Panc1 (cell line): ENCODE results near the gene MGME1. TPM values are rescaled to one million over a fixed set of nuclear protein-coding genes. Genes with fewer than 3 reads are reported as not detected.

Experiments used
- ATAC-seq: fragments of 200-7000 bp; cut with Tn5 transposase; 2 replicates; pipeline ENCODE4 v1.9.1; 2020; ENCODE audit warnings: mild to moderate bottlenecking, moderate library complexity
- Bru-seq: library from RNA; stranded (reverse); fragments of 400-500 nt; gene quantifications from one replicate; lab custom pipeline; 2021; lab: Mats Ljungman, UMichigan
- BruChase-seq, 2 experiments: library from RNA; stranded (reverse); fragments of 400-500 nt; gene quantifications; one replicate each; lab custom pipeline; 2021; lab: Mats Ljungman, UMichigan
- BruUV-seq: library from RNA; stranded (reverse); fragments of 400-500 nt; replicated peaks from 2 replicates; lab custom pipeline; 2021; lab: Mats Ljungman, UMichigan
- CTCF ChIA-PET: fragments of 300-600 bp; sonication (Branson Sonifier 250); formaldehyde crosslinking; loops from one replicate; lab custom pipeline; 2022; ENCODE audit warnings: antibody characterized with exemption; lab: Charles Lee
- POLR2A ChIA-PET: fragments of 300-600 bp; sonication (Branson Sonifier 250); formaldehyde crosslinking; loops from one replicate; lab custom pipeline; 2022; ENCODE audit warnings: antibody characterized with exemption; lab: Charles Lee
- DNase-seq: peaks from one replicate; pipeline ENCODE4 v3.0.0-alpha.2; 2010; ENCODE audit warnings: low read depth, low spot score
- H3K27ac ChIP-seq: 2 replicates; pipeline ENCODE4 v1.5.1; 2011; ENCODE audit warnings: mild to moderate bottlenecking, low read length, inconsistent platforms
- H3K27me3 ChIP-seq: fragments of 200-500 bp; sonication (Bioruptor generic); 2 replicates; pipeline ENCODE4 v1.6.0; 2014; ENCODE audit warnings: low read length, inconsistent platforms; ENCODE audit not compliant: control insufficient read depth, insufficient read depth
- H3K36me3 ChIP-seq: fragments of 200-500 bp; sonication (Bioruptor generic); 2 replicates; pipeline ENCODE4 v1.5.1; 2014; ENCODE audit warnings: inconsistent platforms, mild to moderate bottlenecking, low read length, moderate library complexity; ENCODE audit not compliant: control insufficient read depth, insufficient read depth
- H3K4me1 ChIP-seq: 2 replicates; pipeline ENCODE4 v1.5.1; 2011; ENCODE audit warnings: inconsistent platforms, mild to moderate bottlenecking, low read length, moderate library complexity; ENCODE audit not compliant: control insufficient read depth, insufficient read depth
- H3K4me3 ChIP-seq, 2 experiments: 2 replicates each; pipeline ENCODE4 v1.5.1; 2011 to 2012; ENCODE audit warnings: low read depth in 2 of 2, low read length in 2 of 2, mild to moderate bottlenecking in 2 of 2, inconsistent platforms in 1 of 2, moderate library complexity in 1 of 2
- H3K9me3 ChIP-seq: fragments of 200-500 bp; sonication (Bioruptor generic); 2 replicates; pipeline ENCODE4 v1.5.1; 2014; ENCODE audit warnings: low read depth, mild to moderate bottlenecking, inconsistent platforms, low read length, moderate library complexity; ENCODE audit not compliant: control insufficient read depth, insufficient read depth
- POLR2AphosphoS5 ChIP-seq: IDR thresholded peaks from 2 replicates; pipeline ENCODE4 v1.6.1; 2012; ENCODE audit warnings: mild to moderate bottlenecking, low read depth, low read length, moderate library complexity
- SIN3A ChIP-seq: IDR thresholded peaks from 2 replicates; pipeline ENCODE4 v1.6.1; 2012; ENCODE audit warnings: low read depth, mild to moderate bottlenecking, low read length, moderate library complexity, borderline replicate concordance; ENCODE audit not compliant: insufficient read depth
- TCF7L2 ChIP-seq: IDR thresholded peaks from 2 replicates; pipeline ENCODE4 v1.6.1; 2011; ENCODE audit warnings: mild to moderate bottlenecking, low read depth, low read length, inconsistent platforms
- in situ Hi-C: cut with HindIII; loops from 2 replicates; pipeline ENCODE4 v1.10.0; 2016; ENCODE audit warnings: low sequenced_read_pairs, low pct_unique_long_range_greater_than_20kb
- intact Hi-C: fragments of 100-400 bp; cut with micrococcal nuclease; formaldehyde crosslinking; loops from one replicate; pipeline ENCODE4 v1.10.0; 2022; ENCODE audit not compliant: unreplicated experiment
- long read RNA-seq: library from polyadenylated mRNA; unstranded; transcript quantifications from one replicate; pipeline ENCODE4 v2.0.0, GENCODE V29; 2021; ENCODE audit not compliant: unreplicated experiment
- polyA plus RNA-seq: library from polyadenylated mRNA; unstranded; fragments of >200 nt; gene quantifications from one replicate; pipeline ENCODE4 v1.2.1, GENCODE V29; 2012; ENCODE audit warnings: missing spikeins; ENCODE audit not compliant: insufficient read length
- total RNA-seq: library from RNA; stranded (reverse); gene quantifications from one replicate; pipeline ENCODE4 v1.2.1, GENCODE V29; 2021; ENCODE audit not compliant: unreplicated experiment
- TF ChIP-seq, protein P1 (sequence below): fragments of 450-650 bp; IDR thresholded peaks from 2 replicates; pipeline ENCODE4 v1.5.1; 2017; ENCODE audit warnings: mild to moderate bottlenecking
- TF ChIP-seq, protein P2 (sequence below), 2 experiments: IDR thresholded peaks; 2 replicates each; pipeline ENCODE4 v1.6.1; 2011 to 2012; ENCODE audit warnings: low read depth in 2 of 2, control low read depth in 1 of 2, low read length in 1 of 2, mild to moderate bottlenecking in 1 of 2, moderate library complexity in 1 of 2; ENCODE audit not compliant: insufficient read depth in 1 of 2

MGME1 gene, protein sequence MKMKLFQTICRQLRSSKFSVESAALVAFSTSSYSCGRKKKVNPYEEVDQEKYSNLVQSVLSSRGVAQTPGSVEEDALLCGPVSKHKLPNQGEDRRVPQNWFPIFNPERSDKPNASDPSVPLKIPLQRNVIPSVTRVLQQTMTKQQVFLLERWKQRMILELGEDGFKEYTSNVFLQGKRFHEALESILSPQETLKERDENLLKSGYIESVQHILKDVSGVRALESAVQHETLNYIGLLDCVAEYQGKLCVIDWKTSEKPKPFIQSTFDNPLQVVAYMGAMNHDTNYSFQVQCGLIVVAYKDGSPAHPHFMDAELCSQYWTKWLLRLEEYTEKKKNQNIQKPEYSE
- total RNA-seq (27.0 TPM), Bru-seq, nascent RNA (percentile 88 among the genes with signal in this experiment), BruChase-seq, experiment 1, labeled RNA remaining after a 2-hour chase (percentile 91 among the genes with signal in this experiment), BruChase-seq, experiment 2, labeled RNA remaining after a 6-hour chase (percentile 88 among the genes with signal in this experiment)
- 19.1 TPM for polyA plus RNA-seq
- long read RNA-seq, transcript MGME1-203 (5 exons, 2,336 nt): major isoform, 40 of 85 reads
- long read RNA-seq, partial matches to known transcripts: 18 of 85 reads
- long read RNA-seq, other reads (novel, unspliced or antisense): 23 of 85 reads

DNA sequence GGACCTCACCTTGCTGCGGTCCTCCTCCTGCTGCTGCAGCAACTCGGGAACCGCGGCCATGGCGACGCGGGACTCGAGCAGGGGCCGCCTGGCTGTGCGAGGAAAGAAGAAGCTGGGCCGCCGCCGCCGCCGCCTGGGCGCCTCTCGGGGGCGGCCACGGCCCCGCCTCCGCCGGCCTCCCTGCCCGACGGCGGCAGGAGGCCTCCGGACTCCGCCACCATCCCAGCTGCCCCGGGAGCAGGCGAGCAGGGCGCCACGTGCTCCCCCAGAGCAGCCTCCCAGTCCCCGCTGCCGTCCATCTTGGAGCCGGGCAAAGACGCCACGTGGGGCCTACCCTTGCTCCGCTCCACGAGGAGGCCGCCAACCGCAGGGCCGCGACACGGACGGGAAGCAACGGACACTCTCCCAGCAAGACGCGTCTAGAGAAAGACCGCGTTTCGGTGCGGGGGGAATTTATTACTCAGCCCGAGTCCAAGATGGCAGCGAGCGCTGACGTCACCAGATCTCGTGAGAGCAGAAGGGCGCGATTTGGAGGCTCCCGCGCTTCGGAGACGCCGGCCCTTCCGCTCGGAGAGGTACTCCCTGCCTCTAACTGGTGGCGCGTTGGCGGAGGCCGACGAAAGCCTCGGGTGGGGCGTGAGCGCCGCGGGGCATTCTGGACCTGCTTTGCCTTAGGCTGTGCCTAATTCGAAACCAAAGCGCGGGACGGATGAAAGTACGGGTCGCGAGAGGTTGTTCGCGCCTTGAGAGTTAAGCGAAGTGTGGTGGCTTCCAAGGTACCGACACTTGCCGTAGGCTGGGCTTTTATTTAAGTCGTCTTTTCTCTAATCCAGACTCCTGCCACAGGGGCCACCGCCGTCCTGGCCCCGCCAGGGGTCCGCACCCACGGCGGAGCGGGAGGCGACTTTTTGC, at the start of gene MGME1, which contains the start of gene SNX5:
MGME1 (plus strand) TSS at position 653 of the 912 bp plus-strand sequence. CDS start 842 bp downstream, outside the sequence.
SNX5 (minus strand) TSS at position 429 of the 912 bp plus-strand sequence; CDS start at position 60, 369 bp downstream.
- no peaks in the 10 kb centered on the region for H3K27me3 ChIP-seq
- no TSS peak for BruUV-seq
- H3K9me3 ChIP-seq: no peaks in the 10 kb centered on the region
- TF ChIP-seq SIN3A (peak; percentile 64), TCF7L2 (peak; percentile 84; the same call in 1 of the 2 replicates), POLR2AphosphoS5 (peak; percentile 99)
- TF ChIP-seq, protein P1, sequence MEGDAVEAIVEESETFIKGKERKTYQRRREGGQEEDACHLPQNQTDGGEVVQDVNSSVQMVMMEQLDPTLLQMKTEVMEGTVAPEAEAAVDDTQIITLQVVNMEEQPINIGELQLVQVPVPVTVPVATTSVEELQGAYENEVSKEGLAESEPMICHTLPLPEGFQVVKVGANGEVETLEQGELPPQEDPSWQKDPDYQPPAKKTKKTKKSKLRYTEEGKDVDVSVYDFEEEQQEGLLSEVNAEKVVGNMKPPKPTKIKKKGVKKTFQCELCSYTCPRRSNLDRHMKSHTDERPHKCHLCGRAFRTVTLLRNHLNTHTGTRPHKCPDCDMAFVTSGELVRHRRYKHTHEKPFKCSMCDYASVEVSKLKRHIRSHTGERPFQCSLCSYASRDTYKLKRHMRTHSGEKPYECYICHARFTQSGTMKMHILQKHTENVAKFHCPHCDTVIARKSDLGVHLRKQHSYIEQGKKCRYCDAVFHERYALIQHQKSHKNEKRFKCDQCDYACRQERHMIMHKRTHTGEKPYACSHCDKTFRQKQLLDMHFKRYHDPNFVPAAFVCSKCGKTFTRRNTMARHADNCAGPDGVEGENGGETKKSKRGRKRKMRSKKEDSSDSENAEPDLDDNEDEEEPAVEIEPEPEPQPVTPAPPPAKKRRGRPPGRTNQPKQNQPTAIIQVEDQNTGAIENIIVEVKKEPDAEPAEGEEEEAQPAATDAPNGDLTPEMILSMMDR: no peak
- TF ChIP-seq, protein P2, sequence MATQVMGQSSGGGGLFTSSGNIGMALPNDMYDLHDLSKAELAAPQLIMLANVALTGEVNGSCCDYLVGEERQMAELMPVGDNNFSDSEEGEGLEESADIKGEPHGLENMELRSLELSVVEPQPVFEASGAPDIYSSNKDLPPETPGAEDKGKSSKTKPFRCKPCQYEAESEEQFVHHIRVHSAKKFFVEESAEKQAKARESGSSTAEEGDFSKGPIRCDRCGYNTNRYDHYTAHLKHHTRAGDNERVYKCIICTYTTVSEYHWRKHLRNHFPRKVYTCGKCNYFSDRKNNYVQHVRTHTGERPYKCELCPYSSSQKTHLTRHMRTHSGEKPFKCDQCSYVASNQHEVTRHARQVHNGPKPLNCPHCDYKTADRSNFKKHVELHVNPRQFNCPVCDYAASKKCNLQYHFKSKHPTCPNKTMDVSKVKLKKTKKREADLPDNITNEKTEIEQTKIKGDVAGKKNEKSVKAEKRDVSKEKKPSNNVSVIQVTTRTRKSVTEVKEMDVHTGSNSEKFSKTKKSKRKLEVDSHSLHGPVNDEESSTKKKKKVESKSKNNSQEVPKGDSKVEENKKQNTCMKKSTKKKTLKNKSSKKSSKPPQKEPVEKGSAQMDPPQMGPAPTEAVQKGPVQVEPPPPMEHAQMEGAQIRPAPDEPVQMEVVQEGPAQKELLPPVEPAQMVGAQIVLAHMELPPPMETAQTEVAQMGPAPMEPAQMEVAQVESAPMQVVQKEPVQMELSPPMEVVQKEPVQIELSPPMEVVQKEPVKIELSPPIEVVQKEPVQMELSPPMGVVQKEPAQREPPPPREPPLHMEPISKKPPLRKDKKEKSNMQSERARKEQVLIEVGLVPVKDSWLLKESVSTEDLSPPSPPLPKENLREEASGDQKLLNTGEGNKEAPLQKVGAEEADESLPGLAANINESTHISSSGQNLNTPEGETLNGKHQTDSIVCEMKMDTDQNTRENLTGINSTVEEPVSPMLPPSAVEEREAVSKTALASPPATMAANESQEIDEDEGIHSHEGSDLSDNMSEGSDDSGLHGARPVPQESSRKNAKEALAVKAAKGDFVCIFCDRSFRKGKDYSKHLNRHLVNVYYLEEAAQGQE (IDR thresholded peaks at IDR 0.05; ENCODE audit: insufficient read depth in 1 of 2, low read depth in 2 of 2, low read length in 1 of 2): 0 out of 4 replicates have a peak, but pooled peaks of 1 of the 2 experiments have one; percentile 7
- peaks cover 10% of the 10 kb centered on the region for H3K36me3 ChIP-seq
- DNase-seq (peak; percentile 98), ATAC-seq (peak; percentile 95)
- ChIA-PET POLR2A (no interaction called here), CTCF (interaction anchor here (0.6 kb wide), 1 partner anchor 937 kb away, joined by 7 read pairs; no protein-coding TSS in a partner anchor)
- peaks cover 40% of the 10 kb centered on the region for H3K4me1 ChIP-seq
- in situ Hi-C loops (no loop called here), intact Hi-C loops (no loop called here)
- H3K27ac ChIP-seq: peak within 1 kb of the TSS; percentile 83
- H3K4me3 ChIP-seq: peak within 1 kb of the TSS; percentile 95 to 97

DNA sequence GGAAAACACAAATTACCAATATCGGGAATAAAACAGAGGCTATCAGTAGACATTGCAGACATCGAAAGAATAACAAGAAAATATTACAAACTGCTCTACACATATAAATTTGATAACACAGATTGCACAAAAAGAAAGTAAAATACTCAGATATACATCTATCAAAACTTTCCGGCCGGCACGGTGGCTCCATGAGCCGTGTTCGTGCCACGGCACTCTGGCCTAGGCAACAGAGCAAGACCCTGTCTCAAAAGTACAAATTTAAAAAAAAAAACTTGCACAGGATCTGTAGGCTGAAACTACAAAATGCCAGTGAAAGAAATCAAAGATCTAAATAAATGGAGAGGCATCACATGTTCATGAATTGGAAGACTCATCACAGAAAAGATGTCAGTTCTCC, 49.7 kb upstream of the MGME1 start:
- DNase-seq: no peak
- ATAC-seq: no peak
- Histone ChIP-seq H3K27me3 (peaks cover 4% of the 10 kb centered on the region; the same call in 1 of the 2 replicates), H3K4me3 (no peak overlapping the region), H3K36me3 (no peaks in the 10 kb centered on the region), H3K4me1 (no peaks in the 10 kb centered on the region), H3K9me3 (no peaks in the 10 kb centered on the region), H3K27ac (no peak overlapping the region)
- CTCF ChIA-PET: no interaction called here
- TF ChIP-seq, protein P2 (IDR thresholded peaks at IDR 0.05; ENCODE audit: insufficient read depth in 1 of 2, low read depth in 2 of 2, low read length in 1 of 2): no peak
- no peak for TF ChIP-seq TCF7L2
- no peak for TF ChIP-seq POLR2AphosphoS5
- no peak for TF ChIP-seq SIN3A
- TF ChIP-seq, protein P1: no peak
- in situ Hi-C loops (no loop called here), intact Hi-C loops (no loop called here)
- no TSS peak for BruUV-seq
- POLR2A ChIA-PET: no interaction called here
